NOMO-1 treated with DMSO at 0.1 percent for 48 hours (cell line): ENCODE results near the gene CDK10.
"Not testable (repeated sequence)": the region's sequence is repeated elsewhere in the genome, so short reads cannot be mapped to it uniquely, and the experiment has no call there.

Source experiments
- DNase-seq: peaks from one replicate; lab custom pipeline; 2025; ENCODE audit not compliant: unreplicated experiment; lab: John Stamatoyannopoulos, UW

Gene CDK10, protein sequence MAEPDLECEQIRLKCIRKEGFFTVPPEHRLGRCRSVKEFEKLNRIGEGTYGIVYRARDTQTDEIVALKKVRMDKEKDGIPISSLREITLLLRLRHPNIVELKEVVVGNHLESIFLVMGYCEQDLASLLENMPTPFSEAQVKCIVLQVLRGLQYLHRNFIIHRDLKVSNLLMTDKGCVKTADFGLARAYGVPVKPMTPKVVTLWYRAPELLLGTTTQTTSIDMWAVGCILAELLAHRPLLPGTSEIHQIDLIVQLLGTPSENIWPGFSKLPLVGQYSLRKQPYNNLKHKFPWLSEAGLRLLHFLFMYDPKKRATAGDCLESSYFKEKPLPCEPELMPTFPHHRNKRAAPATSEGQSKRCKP

DNA sequence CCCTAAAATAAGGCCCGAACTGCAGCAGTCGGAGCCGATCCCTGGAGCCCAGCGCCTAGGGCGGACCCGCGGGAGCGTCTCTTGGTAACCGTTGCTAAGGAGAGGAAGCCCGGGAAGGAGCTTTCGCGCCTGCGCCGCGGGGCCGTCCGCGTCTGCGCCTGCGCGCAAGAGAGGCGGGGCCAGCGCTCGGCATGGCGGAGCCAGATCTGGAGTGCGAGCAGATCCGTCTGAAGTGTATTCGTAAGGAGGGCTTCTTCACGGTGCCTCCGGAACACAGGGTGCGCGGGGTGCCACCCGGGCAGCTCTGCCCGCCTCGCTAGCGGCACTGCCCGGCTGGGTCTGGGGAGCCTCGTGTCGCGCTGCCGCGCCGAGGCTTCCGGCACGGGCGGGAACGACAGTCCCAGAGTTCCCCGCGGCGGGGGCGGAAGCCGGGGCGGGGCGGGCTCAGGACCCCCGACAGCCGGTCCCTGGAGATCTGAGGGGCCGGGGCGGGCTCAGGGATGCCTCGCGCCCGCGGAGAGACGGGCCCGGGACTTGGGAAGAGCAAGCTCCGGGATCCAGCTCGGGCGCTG, at the start of gene CDK10:
CDK10 (plus strand) TSS at position 170 of the 572 bp plus-strand sequence; CDS start at position 192, 22 bp downstream.
- DNase-seq: peak; percentile 84

DNA sequence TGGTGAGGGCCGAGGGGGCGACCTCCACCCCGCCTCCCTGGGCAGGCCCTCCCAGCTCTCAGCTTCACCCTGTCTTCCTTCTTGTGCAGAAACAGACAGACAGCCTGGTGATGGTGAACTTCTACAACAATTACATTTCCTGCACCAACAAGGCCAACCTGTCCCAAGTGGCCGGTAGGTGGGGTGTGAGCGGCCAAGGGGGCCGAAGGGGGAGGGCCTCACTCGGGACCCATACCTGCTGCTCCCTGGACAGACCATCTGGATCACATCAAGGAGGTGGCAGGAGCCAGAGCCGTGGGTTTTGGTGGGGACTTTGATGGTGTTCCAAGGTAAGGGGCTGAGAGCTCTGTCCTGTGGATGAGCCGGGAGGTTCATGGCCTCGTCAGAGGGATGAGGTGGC, 49.1 kb upstream of the CDK10 start:
- DNase-seq: no peak

- no peak for DNase-seq
Observed at GRCh38 chr16:89638455-89638854, 48.0 kb upstream of the CDK10 start.

DNA sequence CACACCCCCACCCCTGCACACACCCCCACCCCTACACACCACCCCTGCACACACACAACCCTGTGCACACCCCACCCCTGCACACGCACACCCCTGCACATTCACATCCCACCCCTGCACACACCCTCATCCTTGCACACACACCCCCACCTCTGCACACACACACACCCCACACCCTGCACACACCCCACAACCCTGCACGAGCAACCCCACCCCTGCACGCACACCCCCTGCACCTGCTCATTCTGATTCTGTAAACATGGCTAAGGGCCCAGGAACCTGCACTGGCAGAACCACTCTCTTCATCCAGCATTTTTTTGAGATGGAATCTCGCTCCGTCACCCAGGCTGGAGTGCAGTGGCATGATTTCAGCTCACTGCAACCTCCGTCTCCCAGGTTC, 47.1 kb upstream of the CDK10 start:
- DNase-seq: no peak

- no peak for DNase-seq
Observed at GRCh38 chr16:89641458-89642119, 44.9 kb upstream of the CDK10 start.

DNA sequence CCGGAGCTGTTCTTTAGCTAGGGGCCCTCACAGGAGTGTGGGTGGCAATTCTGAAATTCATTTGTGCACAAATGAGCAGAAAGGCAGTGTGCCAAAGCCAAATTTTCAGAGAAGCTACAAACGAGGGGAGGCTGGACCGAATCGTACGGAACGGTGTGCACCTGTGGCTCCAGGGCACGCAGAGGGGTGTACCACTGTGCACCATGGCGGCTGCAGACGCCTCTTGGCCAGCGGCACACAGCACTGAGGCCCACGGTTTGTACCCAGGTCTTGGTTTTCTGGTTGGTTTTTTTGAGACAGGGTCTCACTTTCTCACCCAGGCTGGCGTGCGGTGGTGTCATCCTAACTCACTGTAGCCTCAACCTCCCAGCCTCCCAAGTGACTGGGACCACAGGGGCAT, 43.9 kb upstream of the CDK10 start:
- no peak for DNase-seq

DNA sequence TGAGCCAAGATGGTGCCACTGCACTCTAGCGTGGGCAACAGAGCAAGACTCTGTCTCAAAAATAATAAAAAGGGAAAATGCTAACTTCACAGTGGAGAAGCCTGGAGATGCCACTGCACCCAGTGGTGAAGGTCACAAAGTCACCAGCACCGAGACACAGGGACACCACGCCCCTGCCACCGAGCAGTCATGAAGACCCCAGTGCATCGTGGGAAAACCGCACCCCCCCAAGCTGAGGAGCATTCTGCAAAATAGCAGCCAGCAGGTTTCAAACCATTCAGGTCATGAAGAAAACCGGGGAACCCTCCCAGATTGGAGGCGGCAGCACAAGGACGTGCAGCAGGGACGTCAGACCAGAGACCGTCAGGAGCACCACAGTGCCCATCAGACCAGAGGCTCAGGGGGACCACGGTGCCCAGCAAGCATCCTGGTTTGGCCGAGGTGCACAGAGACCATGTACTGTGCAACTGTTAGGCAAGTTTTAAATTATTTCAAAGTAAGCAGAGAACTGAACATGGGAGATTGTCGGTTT, 42.7 kb upstream of the CDK10 start:
- no peak for DNase-seq

GRCh38 chr16:89645122-89645521, 41.4 kb upstream of the CDK10 start:
- no peak for DNase-seq

DNA sequence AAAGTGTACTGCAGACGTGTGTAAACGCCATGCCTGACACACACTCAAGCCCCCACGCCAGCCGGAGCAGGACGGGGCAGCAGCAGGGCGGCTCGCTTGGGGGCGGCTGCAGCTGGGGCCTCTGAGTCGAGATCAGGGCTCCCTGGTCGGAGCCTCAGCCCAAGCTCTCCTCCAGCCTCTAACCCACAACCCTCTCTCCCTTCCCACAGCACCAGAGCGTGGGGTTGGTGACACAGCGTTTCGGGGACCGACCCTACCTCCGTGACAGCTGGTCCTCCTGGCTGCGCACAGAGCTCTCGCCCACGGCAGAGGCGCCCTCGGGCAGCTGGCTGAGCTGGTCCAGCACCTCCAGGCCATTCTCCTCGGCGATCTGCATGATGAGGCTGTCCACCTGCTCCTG, 40.2 kb upstream of the CDK10 start:
- DNase-seq: no peak

DNA sequence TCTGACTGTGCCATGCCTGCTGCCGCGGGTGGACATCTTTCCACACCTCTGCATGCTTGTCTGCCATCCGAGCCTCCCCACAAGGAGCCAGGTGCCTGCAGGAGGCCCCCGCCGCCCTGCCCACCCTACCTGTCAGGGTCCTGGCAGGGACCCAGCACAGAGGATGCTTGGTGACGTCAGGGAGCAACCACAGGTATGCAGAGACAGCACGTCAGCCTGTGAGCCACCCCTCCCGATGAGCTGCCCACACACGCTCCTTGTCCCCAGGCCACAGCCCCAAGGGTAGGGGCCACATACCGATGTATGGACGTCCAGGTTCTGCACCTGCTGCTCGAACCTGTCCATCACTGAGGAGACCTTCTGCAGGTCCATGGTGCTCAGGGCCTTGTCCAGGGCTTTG, 39.6 kb upstream of the CDK10 start:
- DNase-seq: no peak

GRCh38 chr16:89651584-89651983, 34.9 kb upstream of the CDK10 start:
- DNase-seq: no peak

GRCh38 chr16:89653656-89654295, 32.7 kb upstream of the CDK10 start:
- no peak for DNase-seq

DNA sequence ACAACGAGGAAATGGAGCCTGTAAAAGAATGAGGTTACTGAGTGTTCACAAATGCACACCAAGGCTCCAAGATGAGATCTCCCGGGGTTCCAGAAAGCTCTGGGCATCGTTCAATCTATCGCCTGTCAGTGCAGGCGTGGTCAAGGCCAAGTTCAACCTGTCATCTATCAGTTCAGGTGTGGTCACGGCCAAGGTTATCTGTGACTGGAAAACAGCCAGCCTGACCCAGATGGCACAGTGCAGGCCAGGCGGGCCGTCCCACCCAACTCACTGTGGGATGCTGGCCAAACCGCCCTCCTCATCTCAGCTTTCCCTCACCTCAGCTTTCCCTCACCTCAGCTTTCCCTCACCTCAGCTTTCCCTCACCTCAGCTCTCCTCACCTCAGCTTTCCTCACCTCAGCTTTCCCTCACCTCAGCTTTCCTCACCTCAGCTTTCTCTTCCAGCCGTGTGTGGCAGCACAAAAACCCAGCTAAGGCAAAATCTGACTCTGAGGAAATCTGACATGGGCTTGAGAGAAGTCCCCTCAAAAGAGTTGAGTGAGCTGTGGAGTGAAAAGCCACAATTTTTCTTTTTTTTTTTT, 31.3 kb upstream of the CDK10 start:
- no peak for DNase-seq

DNA sequence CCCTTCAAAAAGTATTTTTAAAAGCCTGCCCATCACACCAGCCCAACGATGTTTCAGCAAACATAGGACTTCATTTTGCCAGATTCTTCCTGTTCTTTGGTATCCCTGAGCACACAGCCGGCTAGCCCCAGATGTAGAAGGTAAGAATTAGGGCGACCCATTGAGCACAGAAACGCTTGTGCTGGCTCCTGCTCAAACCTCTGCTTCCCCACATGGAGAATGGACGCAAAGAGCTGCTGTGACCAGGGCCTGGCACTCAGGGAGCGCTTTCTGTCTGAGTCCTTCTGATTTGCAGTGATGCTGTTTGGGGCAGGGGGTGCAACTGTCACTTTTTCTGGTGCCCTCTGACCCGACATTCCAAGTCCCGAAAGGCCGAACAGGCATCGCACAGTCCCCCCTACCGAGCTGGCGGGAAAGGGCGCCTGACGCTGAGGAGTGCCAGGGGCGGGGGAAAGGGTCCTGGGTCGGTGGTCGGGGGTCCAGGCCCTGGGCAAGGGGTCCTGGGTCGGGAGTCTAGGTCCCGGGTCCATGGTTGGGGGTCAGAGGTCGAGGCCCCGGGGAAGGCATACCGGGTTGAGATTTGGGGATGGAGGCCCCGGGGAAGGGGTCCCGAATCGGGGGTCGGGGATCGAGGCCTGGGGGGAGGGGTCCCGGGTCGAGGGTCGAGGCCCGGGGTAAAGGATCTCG, 29.9 kb upstream of the CDK10 start:
- DNase-seq: no peak

DNA sequence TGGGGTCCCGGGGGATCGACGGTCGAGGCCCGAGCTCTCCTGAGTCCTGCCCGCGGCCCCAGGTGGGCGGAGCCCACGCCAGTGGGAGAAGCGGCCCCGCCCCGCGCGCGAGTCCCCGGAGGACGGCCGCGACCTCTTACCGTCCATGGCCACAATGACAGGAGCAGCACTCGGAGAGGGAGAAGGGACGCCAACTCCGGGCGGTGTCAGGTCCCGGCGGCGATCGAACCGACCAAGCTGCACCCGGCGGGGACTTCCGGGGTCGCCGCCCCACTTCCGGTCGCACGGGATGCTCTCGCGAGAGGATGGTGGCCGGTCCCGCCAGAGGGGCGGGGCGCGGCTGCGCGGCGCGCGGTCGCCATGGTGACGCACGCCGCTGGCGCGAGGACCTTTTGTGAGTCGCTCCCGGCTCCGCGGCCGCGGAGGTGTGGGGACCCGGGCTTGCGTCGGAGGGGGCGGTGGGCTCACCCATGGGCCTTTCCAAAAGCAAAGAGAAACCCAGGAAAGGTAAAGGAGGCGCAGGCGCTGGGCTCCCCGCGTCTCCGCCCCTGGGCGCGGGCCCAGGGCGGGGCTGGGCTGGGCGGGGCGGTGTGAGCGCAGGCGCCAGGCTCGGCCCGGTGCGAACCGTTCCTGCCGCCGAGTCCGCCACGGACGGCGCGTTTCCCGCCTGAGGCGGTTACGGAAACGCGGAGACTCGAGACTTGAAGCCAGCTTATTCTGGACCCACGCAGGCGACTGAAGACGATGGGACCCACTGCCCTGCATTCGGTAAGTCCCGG, 28.9 kb upstream of the CDK10 start, which contains the start of the genes CHMP1A and SPATA33:
CHMP1A (minus strand) TSS at position 267 of the 779 bp plus-strand sequence; CDS start at position 147, 120 bp downstream.
SPATA33 (plus strand) TSS at position 395 of the 779 bp plus-strand sequence; CDS start at position 471, 76 bp downstream.
- DNase-seq: peak; percentile 68

DNA sequence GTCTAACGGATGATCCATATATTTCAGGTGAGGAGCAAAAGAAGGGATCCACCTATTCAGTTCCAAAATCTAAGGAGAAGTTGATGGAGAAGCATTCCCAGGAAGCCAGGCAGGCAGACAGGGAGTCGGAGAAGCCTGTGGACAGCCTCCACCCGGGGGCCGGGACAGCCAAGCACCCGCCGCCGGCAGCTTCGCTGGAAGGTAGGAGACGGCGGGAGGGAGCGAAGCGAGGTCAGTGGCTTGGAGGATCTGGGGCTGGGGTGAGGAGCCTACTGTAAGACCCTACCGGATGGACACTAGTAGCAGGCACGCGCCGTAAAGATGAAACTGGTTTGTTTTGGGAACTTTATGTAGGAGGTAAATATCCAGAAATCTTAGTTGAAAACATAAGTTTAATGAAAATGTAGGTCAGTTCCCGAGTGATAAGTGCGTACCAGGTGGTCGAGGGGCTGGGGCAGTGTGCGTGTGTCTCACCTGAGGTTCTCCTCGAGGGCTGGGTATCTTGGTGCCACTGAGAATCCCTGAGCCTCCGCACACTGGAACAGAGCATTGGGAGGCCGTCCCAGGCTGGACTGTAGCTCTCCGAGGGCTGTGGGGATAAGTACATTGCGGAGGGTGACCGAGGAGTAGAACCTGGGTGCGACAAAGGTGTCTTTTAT, 28.1 kb upstream of the CDK10 start:
- peak; percentile 8 for DNase-seq

- DNase-seq: no peak
Observed at GRCh38 chr16:89660146-89660545, 26.3 kb upstream of the CDK10 start.

- no peak for DNase-seq
Observed at GRCh38 chr16:89661215-89661614, 25.3 kb upstream of the CDK10 start.

DNA sequence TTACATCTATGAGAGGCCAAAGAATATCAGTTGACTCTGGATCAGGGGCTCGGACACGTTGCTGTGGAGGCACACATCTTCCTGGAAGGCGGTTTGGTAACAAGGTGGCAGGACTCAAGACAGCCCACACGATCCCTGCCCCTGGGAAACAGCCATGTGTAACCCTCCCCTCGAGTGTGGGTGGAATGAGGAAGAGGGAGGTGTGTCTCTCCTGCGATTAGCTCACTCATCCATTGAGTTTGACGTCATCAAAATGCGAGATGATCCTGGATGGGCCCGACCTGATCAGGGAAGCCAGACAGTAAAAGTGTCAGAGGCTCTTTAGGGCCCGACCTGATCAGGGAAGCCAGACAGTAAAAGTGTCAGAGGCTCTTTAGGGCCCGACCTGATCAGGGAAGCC, 22.3 kb upstream of the CDK10 start:
- not testable (repeated sequence) for DNase-seq
